Adipocyte (in vitro differentiated cells): ENCODE results near the gene PSMC2.

ENCODE experiments used
- DNase-seq: peaks from one replicate; pipeline ENCODE4 v3.0.0-alpha.2; 2015; ENCODE audit warnings: low read depth
- H3K27me3 ChIP-seq: replicated peaks from 2 replicates; pipeline ENCODE4 v1.7.0; 2013; ENCODE audit warnings: mild to moderate bottlenecking, low read length, moderate library complexity; ENCODE audit not compliant: control insufficient read depth, insufficient read depth
- H3K36me3 ChIP-seq: 2 replicates; pipeline ENCODE4 v1.7.0; 2013; ENCODE audit warnings: low read length, mild to moderate bottlenecking, moderate library complexity; ENCODE audit not compliant: control insufficient read depth, insufficient read depth, severe bottlenecking
- H3K4me1 ChIP-seq: 2 replicates; pipeline ENCODE4 v1.7.0; 2013; ENCODE audit warnings: mild to moderate bottlenecking, low read length, moderate library complexity; ENCODE audit not compliant: control insufficient read depth, insufficient read depth
- H3K4me3 ChIP-seq: 2 replicates; pipeline ENCODE4 v1.7.0; 2013; ENCODE audit warnings: mild to moderate bottlenecking, low read length, moderate library complexity
- H3K9ac ChIP-seq: 2 replicates; pipeline ENCODE4 v1.7.0; 2013; ENCODE audit warnings: mild to moderate bottlenecking, low read length, moderate library complexity
- H3K9me3 ChIP-seq: 2 replicates; pipeline ENCODE4 v1.7.0; 2013; ENCODE audit warnings: mild to moderate bottlenecking, low read length, moderate library complexity; ENCODE audit not compliant: control insufficient read depth

The PSMC2 gene

DNA sequence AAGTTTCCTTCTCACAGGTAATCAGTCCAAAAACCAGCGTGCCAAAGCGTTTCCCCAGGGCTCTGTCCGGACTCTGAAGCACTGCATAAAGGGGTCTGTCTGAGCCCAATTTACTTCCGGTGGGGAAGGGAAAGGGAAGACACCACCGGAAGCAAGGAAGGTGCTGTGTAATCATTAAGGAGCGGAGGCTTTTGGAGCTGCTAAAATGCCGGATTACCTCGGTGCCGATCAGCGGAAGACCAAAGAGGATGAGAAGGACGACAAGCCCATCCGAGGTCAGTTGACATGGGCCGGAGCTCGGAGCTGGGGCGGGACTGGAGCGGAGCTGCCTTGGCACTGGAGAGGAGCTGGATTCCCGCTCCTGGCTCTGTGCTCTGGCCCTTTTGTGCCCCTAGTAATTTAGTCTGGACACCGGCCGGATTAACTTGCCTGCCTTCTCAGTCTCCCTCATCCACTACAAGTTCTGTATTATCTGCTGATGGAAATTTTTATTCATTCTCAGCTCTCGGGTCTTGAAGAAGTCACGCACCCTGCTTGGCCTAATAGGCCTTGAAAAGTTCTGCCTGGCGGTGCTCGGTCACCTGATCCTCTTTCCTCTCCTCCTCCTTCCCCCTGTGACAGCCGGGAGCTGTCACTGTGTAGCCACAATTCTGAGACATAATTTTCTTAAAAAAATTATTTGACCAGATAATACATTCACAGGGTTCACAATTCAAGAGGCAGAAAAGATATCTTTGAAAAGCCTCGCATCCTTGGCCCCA is at the start of gene PSMC2:
Gene PSMC2, plus strand, starts transcription at position 137 of the 761 bp plus-strand sequence. Its CDS starts 69 bp downstream, at position 206.
- no peaks in the 10 kb centered on the region for H3K9me3 ChIP-seq
- peaks cover 47% of the 10 kb centered on the region for H3K4me1 ChIP-seq
- H3K9ac ChIP-seq: peak within 1 kb of the TSS; percentile 100
- H3K4me3 ChIP-seq: peak within 1 kb of the TSS; percentile 100
- H3K27me3 ChIP-seq: no peaks in the 10 kb centered on the region
- peaks cover 11% of the 10 kb centered on the region for H3K36me3 ChIP-seq
- peak; percentile 93 for DNase-seq

DNA sequence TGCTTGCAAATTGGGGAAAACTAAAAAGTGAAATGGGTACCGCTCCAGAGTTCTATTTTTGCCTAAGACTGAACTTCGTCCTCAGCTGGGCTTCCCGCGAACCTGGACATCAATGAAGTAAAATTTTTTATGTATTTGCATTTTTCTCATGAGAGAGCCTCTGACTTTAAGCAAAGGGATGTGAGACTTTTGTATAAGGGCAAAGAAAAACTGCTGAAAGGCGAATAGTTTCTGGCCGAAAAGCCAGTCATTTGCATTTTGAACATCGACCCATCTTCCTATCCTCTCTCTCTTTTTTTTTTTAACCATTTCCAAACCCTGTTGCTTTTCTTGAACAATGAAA is 49.6 kb upstream of the PSMC2 start:
- DNase-seq: no peak
- Histone ChIP-seq H3K36me3 (peaks cover 37% of the 10 kb centered on the region), H3K4me1 (peaks cover 22% of the 10 kb centered on the region), H3K4me3 (peak overlapping the region; percentile 84), H3K9ac (peak overlapping the region; percentile 89), H3K9me3 (no peaks in the 10 kb centered on the region), H3K27me3 (no peaks in the 10 kb centered on the region)

DNA sequence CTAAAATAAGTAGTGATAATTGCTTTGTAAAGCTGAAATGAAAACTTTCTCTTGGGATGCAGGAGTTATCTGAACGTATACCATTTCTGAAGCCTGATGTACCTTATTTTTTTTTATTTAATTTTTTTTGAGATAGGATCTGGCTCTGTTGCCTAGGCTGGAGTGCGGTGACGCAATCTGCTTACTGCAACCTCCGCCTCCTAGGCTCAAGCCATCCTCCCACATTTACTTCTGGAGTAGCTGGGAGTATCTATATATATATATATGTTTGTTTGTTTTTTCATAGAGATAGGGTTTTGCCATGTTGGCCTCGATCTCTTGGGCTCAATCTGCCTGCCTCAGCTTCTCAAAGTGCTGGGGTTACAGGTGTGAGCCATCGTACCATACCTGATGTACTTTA is 47.8 kb upstream of the PSMC2 start:
- Histone ChIP-seq H3K4me3 (no peak overlapping the region), H3K9ac (peak overlapping the region; percentile 28), H3K4me1 (peaks cover 23% of the 10 kb centered on the region), H3K9me3 (peaks cover 3% of the 10 kb centered on the region), H3K36me3 (peaks cover 55% of the 10 kb centered on the region), H3K27me3 (no peaks in the 10 kb centered on the region)
- DNase-seq: no peak

DNA sequence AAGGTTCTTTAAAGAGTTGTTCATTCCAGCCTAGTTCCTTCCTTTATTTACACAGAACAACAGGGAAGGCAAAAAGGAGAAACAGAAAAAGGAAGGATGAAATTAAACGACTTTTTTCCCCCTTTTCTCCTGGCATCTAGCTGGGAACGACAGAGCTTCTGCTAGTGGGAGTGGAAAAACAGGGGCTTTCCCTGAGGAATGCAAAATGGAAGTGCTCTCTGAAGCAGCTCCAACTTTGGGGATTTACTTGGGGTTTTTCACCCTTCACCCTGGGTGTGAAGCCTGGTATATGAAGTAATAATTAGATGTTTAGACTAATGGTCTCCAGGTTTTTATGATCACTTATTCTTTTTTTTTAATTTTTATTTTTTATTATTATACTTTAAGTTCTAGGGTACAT is 46.0 kb upstream of the PSMC2 start:
- peaks cover 70% of the 10 kb centered on the region for H3K36me3 ChIP-seq

DNA sequence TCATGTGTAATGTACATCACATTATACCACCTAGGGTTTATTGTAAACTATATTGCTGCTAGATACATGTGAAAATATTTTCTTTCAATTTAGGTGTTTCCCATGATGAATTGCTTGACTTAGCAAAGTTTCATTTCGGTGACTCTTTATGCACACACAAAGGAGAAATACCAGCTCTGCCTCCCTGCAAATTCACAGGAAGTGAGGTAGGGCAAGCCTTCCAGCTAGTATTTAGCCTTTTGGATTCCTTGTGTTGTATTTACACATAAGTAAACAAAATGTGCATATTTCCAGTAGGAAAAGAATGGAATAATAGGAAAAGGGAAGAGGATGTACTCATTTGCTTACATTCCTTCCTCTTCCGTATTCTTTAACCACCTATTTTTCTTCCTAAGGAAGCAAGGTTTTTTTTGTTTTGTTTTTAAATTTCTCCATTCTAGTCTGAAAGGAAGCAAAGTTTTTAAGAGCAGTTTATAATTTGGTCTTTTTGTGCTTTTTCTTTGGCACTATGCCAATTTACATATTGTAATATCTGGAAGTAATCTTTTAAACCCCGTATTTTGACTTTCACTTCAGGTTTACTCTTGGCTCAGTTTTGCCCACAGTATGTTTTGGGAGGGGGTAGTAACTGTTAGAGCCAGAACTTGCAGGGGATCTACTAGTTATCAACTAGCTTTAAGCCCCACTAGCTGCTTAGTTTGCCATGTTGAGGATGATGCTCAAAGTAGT is 39.8 kb upstream of the PSMC2 start:
- Histone ChIP-seq H3K36me3 (peaks cover 93% of the 10 kb centered on the region), H3K4me1 (peaks cover 9% of the 10 kb centered on the region), H3K9ac (no peak overlapping the region), H3K4me3 (no peak overlapping the region), H3K27me3 (no peaks in the 10 kb centered on the region), H3K9me3 (peaks cover 3% of the 10 kb centered on the region)
- no peak for DNase-seq

More for the DNA sequence above, 46.0 kb upstream of the PSMC2 start:
- no peak overlapping the region for H3K9ac ChIP-seq
- H3K9me3 ChIP-seq: peaks cover 3% of the 10 kb centered on the region
- no peak overlapping the region for H3K4me3 ChIP-seq
- no peaks in the 10 kb centered on the region for H3K27me3 ChIP-seq
- DNase-seq: no peak
- peaks cover 29% of the 10 kb centered on the region for H3K4me1 ChIP-seq

DNA sequence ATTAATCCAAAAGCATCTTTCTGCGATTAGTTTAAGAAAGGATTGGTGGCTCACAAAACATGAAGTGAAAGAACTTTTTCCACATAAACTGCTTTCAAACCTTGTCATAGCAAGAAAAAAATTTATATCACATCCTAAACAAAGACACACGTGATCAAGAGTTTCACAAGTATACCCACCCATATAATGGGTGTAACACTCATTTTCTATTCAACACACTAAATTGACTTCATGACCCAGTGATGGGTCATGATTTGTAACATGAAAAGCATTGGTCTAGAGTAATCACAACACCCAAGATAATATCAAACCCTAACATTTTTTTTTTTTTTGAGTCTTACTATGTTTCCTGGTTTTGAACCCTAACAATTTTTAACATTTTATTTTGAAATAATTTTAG is 32.6 kb upstream of the PSMC2 start:
- Histone ChIP-seq H3K27me3 (no peaks in the 10 kb centered on the region), H3K4me3 (no peak overlapping the region), H3K36me3 (peaks cover 99% of the 10 kb centered on the region), H3K9ac (no peak overlapping the region), H3K9me3 (no peaks in the 10 kb centered on the region), H3K4me1 (peaks cover 11% of the 10 kb centered on the region)
- DNase-seq: no peak

DNA sequence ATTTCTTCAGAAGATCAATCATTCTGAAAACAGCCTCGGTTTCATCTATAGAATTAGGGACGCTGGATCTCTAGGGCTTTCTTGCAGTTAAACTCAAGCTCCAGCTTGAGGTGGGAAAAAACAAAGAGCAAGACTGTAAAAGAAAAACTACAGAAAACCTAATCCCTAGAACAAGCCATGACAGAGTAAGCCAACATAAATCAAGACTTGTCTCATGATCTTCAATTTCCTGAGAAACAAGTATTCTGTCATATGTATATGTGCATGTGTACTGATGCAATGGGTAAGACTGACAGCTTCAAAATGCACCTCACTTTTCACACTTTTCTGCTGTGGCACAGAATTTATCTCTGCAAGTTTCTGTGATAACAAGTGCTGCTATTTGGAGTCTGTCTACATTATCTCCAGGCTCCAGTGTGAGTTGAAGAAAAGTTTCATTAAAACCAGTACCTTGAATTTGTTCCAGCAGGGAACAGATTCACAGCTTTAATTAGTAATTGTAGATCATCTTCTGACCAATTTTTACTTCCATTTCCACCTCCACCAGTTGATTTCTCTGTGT is 31.0 kb upstream of the PSMC2 start:
- H3K9ac ChIP-seq: no peak overlapping the region
- peaks cover 98% of the 10 kb centered on the region for H3K36me3 ChIP-seq
- no peak for DNase-seq
- H3K4me3 ChIP-seq: no peak overlapping the region
- H3K4me1 ChIP-seq: peaks cover 11% of the 10 kb centered on the region
- H3K27me3 ChIP-seq: no peaks in the 10 kb centered on the region
- H3K9me3 ChIP-seq: no peaks in the 10 kb centered on the region

DNA sequence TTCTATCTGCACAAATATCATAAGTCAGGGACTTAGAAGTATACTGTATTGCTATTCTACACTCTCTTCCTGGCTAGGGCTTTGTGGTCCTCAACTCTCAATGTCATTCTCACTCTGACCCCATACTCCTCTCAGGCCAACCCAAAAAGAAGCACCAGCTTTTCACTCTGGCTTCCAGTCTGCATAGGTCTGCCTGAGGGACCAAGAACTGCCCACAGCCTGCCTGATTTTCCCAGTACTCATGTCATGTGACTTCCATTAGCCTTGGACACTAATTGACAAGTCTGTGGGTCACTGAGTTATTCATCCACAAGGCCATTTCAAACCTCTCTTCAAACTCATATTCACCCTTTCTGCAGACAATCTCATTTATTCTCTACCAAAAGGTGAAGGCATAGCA is 30.4 kb upstream of the PSMC2 start:
- peaks cover 11% of the 10 kb centered on the region for H3K4me1 ChIP-seq
- peaks cover 98% of the 10 kb centered on the region for H3K36me3 ChIP-seq

DNA sequence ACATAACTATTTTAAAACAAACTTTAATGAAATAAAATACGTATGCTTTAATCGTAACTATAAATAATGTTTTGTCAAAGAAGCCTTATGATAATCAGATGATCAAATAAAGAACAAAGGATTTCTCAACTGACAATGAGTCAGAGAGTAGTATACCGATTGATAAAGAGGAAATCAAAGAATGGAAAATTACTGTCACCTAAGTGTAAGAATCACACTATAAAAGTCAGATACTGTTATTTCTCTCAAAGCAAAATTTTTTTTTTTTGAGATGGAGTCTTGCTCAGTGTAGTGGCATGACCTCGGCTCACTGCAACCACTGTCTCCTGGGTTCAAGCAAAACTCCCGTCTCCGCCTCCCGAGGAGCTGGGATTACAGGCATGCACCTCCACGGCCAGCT is 21.7 kb upstream of the PSMC2 start:
- no peaks in the 10 kb centered on the region for H3K27me3 ChIP-seq
- no peak for DNase-seq
- no peak overlapping the region for H3K4me3 ChIP-seq
- peaks cover 80% of the 10 kb centered on the region for H3K36me3 ChIP-seq
- H3K9ac ChIP-seq: no peak overlapping the region
- H3K9me3 ChIP-seq: no peaks in the 10 kb centered on the region
- H3K4me1 ChIP-seq: no peaks in the 10 kb centered on the region

More for the DNA sequence above, 30.4 kb upstream of the PSMC2 start:
- DNase-seq: no peak
- Histone ChIP-seq H3K9me3 (no peaks in the 10 kb centered on the region), H3K4me3 (no peak overlapping the region), H3K27me3 (no peaks in the 10 kb centered on the region), H3K9ac (no peak overlapping the region)

DNA sequence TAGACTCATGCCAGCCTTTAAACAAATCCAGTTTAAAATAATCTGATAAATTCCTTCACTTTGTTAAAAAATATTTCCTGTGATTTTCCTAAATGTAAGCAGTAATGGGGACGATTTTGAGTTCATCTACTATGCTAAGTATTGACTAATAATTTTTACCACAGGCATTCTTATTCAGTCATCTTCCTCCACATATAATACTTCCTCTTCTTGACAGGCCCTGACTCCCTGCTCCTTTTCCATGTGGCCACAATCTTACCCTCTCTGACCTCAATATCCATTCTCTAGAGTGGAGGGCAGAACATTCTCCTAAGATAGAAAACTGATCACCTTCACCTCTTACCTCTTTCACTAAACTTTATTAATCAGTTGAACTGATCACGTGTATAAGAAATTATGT is 10.7 kb upstream of the PSMC2 start:
- no peak for DNase-seq
- Histone ChIP-seq H3K4me3 (no peak overlapping the region), H3K9ac (no peak overlapping the region), H3K9me3 (no peaks in the 10 kb centered on the region), H3K27me3 (no peaks in the 10 kb centered on the region), H3K4me1 (peaks cover 5% of the 10 kb centered on the region), H3K36me3 (peaks cover 80% of the 10 kb centered on the region)

DNA sequence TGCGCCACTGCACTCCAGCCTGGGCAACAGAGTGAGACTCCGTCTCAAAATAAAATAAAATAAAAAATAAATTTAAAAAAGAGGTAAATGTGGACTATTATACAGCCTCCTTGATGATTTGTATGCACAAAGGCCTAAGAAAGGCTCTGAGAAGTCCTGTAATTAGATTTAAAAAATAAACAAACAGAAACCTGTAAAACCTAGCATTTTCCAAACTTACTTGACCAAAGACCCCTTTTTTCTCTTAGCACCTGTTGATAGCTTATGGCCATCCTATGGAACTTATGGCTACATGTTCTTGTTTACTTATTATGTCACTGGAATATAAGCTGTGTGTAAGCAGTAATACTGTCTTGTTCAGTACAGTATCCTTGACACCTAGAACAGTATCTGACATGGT is 8.6 kb upstream of the PSMC2 start:
- H3K4me3 ChIP-seq: no peak overlapping the region
- H3K36me3 ChIP-seq: peaks cover 68% of the 10 kb centered on the region
- H3K4me1 ChIP-seq: peaks cover 12% of the 10 kb centered on the region
- no peaks in the 10 kb centered on the region for H3K9me3 ChIP-seq
- no peak overlapping the region for H3K9ac ChIP-seq
- DNase-seq: no peak
- H3K27me3 ChIP-seq: no peaks in the 10 kb centered on the region
